Stimulated activated CD4-positive, alpha-beta T cell treated with anti-CD3 and anti-CD28 coated beads, TNF-alpha, amount 100 ng/mL, for 24 hours (primary cell): Measurements from ENCODE around the gene PAOX.
"Not testable (repeated sequence)": the region's sequence is repeated elsewhere in the genome, so short reads cannot be mapped to it uniquely, and the experiment has no call there.

Experiments
- DNase-seq, 3 experiments: peaks; one replicate each; pipeline ENCODE4 v3.0.0-alpha.2; 2020; ENCODE audit warnings: low read depth in 3 of 3

The PAOX gene

DNA sequence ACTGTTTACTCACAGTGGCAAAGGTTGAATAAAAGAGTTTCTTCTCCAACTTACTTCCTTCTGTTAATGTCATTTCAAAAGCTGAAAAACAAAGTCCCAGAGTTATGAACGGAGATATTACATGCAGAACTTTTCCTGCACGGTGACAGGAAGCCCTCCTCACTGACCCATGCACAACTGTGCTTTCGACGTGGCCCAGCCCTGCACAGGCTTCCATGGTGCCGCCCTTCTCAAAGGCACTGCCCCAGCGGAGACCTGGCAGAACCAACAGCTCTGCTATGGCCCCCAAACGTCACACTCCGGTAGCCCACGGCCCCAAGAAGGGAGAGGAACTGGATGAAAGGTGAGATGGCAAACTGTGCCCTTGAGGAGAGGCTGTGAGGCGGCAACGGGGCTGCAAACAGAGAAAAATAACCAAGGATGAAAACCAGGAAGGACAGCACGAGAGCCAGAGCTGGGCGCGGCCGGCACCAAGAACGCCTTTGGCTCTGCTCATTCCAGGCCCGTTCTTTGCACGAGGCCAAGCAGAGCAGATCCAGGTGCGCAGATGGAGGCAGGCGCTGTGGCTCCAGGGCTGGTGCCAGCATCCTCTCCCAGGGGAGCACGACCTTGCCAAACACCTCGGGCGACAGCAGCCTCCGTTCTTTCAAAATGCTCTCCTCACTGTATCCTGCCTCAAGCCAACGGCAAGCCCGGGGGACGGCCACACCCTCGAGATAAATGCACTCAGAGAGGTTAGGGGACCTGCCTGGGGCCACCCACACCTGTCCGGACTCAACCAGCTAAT is 14.2 kb upstream of the PAOX start:
- DNase-seq: no peak

- no peak for DNase-seq
These were observed 13.5 kb upstream of the PAOX start for GRCh38 chr10:133365461-133366129.

GRCh38 chr10:133366130-133366478 is 13.0 kb upstream of the PAOX start:
- DNase-seq: no peak

DNA sequence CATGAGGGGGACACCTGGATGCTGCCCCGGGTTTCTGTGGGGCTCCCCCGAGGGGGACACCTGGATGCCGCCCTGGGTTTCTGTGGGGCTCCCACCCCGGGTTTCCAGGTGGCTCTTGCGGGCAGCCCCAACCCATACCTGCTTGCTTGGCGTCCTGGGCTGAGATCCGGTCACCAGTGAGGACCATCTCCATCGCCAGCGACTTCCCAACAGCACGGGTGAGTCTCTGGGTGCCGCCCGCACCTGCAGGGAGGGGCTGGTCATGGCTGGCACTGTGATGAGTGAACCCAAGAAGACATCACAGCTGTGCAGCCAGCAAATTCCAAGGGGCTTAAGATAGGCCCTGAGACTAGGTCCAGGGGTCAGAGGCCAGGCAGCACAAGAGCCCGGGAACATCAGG is 12.3 kb upstream of the PAOX start:
- no peak for DNase-seq

- DNase-seq: not testable (repeated sequence)
These were observed 11.6 kb upstream of the PAOX start for GRCh38 chr10:133367461-133367860.

DNA sequence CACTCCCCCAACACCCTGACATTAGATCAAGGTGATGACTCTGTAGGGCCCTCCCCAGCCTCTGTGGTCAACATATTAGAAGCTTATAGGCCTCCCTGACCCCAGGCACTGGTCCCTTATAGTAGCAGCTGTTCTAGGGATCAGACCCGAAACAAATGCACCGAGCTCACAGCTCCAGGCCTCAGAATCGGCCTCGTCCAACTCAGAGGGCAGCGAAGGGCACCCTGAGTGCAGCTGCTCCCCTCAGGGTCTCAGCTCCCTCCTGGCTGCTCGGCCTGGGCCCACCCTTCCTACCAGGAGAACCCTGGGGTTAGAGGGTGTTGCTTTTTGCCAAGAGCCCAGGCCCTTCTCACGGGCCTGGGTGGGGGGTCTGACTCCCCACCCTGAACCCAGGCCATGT is 10.9 kb upstream of the PAOX start:
- no peak for DNase-seq

DNA sequence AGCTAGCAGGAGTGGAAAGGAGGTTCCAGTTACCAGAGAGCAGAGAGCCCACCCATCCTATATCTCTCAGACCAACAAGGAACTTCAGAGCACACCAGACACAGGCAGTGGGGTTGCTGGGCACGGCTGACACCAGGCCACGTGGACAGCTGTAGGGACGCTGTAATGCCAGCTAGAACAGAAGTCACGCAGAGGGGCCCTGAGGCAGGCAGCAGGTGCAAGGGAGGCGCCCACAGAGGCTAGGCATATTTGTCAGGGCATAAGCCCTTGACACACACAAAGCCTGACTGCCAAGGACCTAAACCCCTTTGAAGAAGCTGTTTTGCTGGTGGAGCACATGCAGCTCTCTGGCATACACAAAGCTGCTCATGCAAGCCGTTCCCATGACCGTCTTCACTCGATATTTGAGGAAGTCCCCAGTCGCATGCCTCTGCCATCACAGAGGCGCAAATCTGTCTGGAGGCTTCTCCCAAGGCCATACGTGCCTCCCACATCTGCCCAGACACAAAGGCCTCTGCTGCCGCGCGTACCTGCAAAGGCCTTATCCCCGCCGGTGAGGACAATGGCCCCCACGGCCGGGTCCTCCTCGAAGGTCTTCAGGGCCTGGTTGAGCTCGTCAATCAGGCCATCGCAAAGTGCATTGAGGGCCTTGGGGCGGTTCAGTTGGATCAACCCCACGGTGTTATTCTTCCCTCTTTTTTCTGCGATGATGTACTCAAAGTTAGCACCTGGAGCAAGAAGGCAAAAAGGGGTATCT is 8.9 kb upstream of the PAOX start:
- DNase-seq: no peak

DNA sequence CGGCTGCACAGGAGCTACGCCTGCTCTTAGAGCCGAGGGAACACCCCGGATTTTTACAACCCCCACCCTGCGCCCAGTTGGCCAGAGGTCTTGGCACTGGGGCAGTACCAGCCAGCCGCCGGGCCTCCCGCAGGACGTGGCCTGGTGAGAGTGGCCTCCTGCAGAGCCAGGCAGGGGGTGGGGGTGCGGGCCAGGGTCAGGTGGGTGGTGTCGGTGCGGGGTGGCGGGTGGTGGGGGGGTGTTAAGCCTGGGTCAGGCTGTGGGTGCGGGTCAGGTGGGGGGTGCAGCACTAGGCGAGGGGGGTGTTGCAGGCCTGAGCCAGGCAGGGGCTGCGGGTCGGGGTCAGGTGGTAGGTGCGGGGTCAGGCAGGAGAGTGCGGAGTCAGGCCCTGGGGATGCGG is 6.6 kb upstream of the PAOX start:
- no peak for DNase-seq

- peak; percentile 87 to 95 (median 89) for DNase-seq
These were observed 5.6 kb upstream of the PAOX start, which contains the start of gene ECHS1 for GRCh38 chr10:133373174-133374090. Gene ECHS1 (minus strand): TSS chr10:133373354. CDS start chr10:133373333, 21 bp downstream.

- DNase-seq: no peak
These were observed 3.5 kb upstream of the PAOX start for GRCh38 chr10:133375357-133376115.

DNA sequence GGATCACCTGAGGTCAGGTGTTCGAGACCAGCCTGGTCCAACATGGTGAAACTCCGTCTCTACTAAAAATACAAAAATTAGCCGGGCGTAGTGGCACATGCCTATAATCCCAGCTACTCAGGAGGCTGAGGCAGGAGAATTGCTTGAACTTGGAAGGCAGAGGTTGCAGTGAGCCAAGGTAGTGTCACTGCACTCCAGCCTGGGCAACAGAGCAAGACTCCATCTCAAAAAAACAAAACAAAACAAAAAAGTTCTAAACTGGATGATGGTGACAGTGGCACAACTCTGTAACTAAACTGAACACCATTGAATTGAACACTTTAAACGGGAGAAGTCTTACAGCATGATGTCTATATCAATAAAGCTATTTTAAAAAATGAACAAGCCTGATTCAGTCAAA is 2.9 kb upstream of the PAOX start:
- DNase-seq: not testable (repeated sequence)

GRCh38 chr10:133377025-133377817 is 1.8 kb upstream of the PAOX start:
- no peak for DNase-seq

GRCh38 chr10:133377818-133378250 is 1.2 kb upstream of the PAOX start:
- DNase-seq: no peak

DNA sequence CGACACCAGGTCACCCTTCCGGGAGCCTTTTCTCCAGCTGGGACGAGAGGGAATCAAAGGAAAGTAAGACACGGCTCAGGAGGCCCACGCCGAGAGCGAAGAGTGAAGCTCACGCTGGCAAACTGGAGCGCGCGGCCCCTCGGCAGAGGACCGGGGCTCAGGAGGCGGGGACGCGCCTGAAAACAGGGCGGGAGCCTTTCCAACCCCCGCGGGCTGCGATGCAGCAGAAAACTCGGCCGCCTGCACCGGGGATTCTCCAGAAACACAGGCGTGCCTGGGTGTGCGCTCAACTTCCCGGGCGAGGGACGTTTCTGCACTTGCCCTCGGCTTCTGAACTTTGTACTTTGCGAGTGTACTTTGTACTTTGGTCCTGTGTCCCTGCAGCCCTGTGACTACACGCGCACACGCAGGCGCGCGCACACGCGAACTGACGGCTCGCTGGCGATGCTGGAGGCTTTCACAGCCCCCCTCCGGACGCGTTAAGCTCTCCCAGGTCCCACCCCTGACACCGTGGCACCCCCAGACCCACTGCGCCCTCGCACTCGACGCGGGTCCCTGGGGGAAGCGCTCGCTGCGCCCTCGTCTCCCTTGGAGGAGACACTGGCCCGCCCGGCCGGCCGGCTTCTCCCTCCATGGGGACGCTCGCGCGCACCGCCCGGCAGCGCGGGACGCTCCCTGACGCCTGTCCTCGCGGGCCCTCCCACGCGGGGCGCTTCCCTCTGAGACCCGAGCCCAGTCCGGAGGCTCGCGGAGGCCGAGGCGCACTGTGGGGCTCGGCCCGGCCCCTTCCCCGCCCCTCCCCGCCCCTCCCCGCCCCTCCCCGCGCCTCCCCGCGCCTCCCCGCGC is 588 bp upstream of the PAOX start:
- DNase-seq: peak in 1 of 3 experiments; percentile 59

DNA sequence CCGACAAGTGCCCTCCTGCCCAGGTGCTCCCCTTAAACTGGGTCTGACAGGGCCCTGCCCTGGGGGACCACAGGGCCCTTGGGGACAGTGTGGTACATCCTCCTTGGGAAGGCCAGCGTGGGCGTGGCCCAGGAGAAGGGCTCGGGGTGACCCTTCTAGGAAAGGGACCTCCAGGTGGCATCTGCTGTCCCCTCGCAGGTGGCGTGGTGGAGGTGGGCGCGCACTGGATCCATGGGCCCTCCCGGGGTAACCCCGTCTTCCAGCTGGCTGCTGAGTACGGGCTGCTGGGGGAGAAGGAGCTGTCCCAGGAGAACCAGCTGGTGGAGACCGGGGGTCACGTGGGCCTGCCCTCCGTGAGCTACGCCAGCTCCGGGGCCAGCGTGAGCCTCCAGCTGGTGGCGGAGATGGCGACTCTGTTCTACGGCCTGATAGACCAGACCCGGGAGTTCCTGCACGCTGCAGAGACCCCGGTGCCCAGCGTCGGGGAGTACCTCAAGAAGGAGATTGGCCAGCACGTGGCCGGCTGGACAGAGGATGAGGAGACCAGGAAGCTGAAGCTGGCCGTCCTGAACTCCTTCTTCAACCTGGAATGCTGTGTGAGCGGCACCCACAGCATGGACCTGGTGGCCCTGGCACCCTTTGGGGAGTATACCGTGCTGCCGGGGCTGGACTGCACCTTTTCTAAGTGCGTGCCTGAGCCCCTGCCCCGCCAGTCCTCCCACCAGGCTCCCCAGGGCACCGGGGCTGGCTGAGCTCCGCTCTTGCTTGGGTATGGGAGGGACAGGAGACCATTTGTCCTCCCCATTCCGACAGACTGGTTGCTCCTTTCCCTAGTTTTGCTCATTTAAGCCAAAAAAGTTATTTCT is 972 bp downstream of the PAOX start:
- no peak for DNase-seq

DNA sequence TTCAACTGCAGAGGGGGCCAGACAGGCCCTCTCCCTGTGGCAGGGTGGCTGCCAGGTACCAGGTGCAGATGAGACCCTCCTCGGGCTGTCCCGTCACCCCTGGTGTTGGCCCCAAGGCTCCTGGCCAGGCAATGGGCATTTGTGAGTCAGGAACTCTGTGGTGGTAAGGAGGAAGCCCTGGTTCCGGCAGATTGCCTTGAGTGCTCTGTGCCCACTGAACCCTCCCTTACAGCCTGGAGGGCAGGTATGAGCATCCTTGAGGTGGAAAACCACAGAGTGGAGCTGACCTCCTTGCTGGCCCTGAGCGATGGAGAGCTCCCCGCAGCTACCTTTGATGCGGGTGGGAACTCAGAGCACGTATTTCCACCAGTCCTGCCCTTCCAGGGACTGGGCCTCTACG is 2.0 kb downstream of the PAOX start:
- no peak for DNase-seq

DNA sequence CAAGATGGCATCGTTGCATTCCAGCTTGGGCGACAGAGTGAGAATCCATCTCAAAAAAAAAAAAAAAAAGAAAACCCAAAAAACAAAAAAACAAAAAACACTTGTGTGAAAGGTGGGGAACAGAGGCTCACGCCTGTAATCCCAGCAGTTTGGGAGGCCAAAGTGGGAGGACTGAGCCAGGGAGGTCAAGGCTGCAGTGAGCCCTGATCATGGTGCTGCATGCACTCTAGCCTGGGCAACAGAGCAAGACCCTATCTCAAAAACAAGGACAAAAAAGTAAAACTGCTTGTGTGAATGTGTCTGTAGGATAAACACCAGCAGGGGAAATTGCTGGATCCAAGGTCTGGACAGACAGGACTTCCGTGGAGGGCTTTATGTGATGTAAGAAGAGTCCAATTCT is 4.5 kb downstream of the PAOX start:
- no peak for DNase-seq

- no peak for DNase-seq
These were observed 5.0 kb downstream of the PAOX start for GRCh38 chr10:133384071-133384470.
